DOHH2 (cell line): ENCODE data around the gene SMAD4.

Source experiments
- CTCF ChIP-seq: fragments of 200-600 bp; sonication (generic); IDR thresholded peaks from one replicate; pipeline ENCODE4 v1.5.1; 2014; ENCODE audit warnings: antibody characterized with exemption, mild to moderate bottlenecking, low read depth, low read length; ENCODE audit not compliant: poor library complexity, severe bottlenecking
- EZH2phosphoT487 ChIP-seq: fragments of 200-600 bp; sonication (generic); IDR thresholded peaks from 2 replicates; pipeline ENCODE4 v1.6.1; 2017; ENCODE audit warnings: borderline replicate concordance, mild to moderate bottlenecking, antibody characterized with exemption, low read length, moderate library complexity, mixed read lengths

DNA sequence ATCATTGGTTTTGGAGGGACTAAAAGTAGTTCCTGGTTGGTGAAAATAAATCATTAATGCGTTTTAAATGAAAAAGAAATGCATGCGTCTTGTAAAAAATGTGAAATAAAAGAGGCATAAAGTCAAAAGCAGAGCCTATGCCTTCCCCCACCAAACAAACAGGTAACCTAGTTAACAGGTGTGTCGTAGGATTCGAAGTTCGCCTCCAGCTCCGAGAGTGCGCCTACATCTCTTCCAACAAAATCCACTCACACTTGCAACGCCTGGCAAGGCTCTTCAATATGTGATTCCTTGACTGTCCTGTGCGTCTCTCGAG, 677 bp upstream of the SMAD4 start:
- TF ChIP-seq CTCF = no peak
- TF ChIP-seq EZH2phosphoT487 = no peak
